GM19025 (cell line): ENCODE measurements around the gene KIF4A.
"Not testable (repeated sequence)": the region's sequence is repeated elsewhere in the genome, so short reads cannot be mapped to it uniquely, and the experiment has no call there.

Experiments used
- ATAC-seq: cut with Tn5 transposase; IDR thresholded peaks from one replicate; pipeline ENCODE4 v1.9.1; 2021; ENCODE audit warnings: mild to moderate bottlenecking, low read depth, moderate library complexity; ENCODE audit not compliant: unreplicated experiment

KIF4A gene

GRCh38 chrX:70279081-70279480 is 10.8 kb upstream of the KIF4A start:
- no peak for ATAC-seq

DNA sequence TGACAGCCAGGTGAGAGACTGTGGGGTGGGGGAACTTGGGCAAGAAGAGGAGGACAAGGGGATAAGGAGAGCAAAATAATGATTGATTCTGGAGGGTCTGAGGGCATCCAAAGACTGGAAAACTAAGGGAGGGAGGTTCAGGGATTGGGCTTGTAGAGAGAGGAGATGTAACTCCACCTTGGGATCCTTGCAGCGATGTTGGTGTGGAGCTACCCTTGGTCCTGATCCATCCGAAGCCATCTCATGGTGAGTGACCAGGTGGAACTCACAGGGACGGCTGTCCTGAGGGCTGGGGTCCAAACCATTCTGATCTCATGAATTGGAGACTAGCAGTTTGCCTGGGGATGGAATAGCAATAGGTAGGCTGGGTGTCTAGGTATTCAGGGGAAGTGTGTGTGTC is 9.3 kb upstream of the KIF4A start:
- ATAC-seq, result no peak

GRCh38 chrX:70281951-70282350 is 8.0 kb upstream of the KIF4A start, which contains the start of gene RAB41:
Gene RAB41 (plus strand): TSS chrX:70282172. CDS start chrX:70282218, 46 bp downstream.
- no peak for ATAC-seq

DNA sequence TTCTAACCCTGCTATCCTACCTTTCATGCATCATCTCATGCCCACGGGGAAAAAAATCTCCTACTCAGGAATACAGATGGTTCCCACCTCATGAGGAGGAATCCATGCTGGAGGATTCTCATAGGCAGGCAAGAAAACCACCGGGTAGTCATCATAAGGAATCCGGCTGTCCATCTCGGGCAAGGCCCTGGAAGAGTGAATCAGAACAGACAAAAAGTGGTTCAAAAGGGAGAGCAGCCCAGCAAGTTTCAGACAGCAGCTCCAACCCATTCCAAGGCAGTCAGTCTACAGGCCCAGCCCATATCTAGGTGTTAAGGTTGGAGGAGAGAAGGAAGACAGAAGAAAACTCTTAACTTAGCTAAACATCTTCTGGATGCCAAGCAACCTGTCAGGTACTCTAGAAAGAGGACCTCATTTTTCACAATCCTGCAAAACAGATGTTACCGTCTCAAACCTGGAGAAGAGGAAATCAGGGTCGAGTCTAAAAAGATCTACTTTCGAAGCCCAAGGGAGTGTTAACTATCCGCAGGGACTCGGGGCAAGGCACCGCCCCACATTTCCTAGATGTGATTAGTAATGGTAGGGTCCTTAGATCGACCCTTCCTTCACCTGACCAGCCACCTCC is 624 bp upstream of the KIF4A start:
- no peak for ATAC-seq

GRCh38 chrX:70292788-70293187 is 2.9 kb downstream of the KIF4A start:
- no peak for ATAC-seq

GRCh38 chrX:70293621-70294020 is 3.7 kb downstream of the KIF4A start:
- no peak for ATAC-seq

GRCh38 chrX:70301716-70302115 is 11.8 kb downstream of the KIF4A start:
- ATAC-seq, result no peak

- no peak for ATAC-seq
Measured at GRCh38 chrX:70313503-70313902, 23.6 kb downstream of the KIF4A start.

- no peak for ATAC-seq
Measured at GRCh38 chrX:70322784-70323183, 32.9 kb downstream of the KIF4A start.

DNA sequence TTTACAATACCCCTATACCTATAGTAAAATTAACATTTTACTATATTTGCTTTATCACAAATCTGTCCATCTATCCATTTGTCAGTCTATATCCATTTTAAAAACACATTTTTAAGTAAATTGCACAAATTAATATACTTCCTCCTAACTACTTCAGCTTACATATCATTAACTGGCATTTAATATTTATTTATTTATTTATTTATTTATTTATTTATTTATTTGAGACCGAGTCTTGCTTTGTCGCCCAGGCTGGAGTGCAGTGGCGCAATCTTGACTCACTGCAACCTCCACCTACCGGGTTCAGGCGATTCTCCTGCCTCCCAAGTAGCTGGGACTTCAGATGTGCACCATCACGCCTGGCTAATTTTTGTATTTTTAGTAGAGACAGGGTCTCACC is 33.7 kb downstream of the KIF4A start:
- not testable (repeated sequence) for ATAC-seq

DNA sequence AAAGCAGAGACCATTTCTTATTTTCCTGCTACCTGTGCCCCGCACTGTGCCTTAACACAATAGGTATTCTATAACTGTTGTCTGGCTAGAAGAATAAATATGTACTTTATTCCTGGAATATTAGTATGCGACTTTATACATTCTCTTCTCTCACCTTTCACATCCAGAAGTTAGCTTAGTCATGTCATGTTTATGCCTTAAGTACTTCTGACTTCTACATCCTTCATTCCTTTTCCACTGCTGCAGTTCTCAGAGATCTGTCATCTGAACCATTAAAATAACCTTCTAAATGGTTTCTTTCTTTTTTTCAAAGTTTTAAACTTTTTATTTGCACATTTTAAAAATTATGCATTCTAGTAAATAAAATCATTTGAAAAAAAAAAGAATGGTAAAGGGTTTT is 34.4 kb downstream of the KIF4A start:
- no peak for ATAC-seq

DNA sequence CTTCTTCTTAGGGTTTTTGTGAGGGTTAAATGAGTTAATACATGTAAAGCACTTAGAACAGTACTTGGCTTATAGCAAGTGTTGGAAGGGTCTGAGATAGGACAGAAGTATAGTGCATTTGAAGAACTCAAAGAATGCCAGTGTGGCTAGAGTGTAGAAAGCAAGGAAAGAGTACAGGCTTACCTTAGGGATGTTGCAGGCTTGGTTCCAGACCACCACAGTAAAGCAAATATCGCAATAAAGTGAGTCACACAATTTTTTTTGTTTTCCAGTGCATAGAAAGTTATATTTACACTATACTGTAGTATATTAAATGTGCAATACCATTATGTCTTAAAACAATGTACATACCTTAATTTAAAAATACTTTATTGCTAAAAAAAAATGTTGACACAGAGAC is 41.3 kb downstream of the KIF4A start:
- ATAC-seq, result no peak

DNA sequence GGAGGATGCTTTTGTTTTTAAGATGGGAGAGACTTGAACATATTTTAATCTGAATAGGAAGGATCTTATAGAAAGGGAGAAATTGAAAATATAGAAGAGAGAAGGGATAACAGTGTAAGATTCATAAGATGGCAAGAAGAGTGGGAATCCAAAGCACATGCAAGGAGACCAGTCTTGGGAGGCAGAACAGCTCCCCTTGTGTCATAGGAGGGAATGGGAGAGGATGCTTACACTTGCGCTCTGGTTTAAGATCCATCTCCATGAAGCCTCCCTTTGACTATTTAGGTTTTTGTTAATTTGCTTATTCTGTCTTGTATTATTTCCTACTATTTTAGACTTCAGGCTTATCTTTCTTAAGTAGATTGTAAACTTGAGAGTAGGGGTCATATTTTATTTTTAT is 42.7 kb downstream of the KIF4A start:
- ATAC-seq, result no peak

- peak; percentile 100 for ATAC-seq
Measured at GRCh38 chrX:70336767-70337166, 46.9 kb downstream of the KIF4A start.

- ATAC-seq, result no peak
Measured at GRCh38 chrX:70338290-70338689, 48.4 kb downstream of the KIF4A start.

DNA sequence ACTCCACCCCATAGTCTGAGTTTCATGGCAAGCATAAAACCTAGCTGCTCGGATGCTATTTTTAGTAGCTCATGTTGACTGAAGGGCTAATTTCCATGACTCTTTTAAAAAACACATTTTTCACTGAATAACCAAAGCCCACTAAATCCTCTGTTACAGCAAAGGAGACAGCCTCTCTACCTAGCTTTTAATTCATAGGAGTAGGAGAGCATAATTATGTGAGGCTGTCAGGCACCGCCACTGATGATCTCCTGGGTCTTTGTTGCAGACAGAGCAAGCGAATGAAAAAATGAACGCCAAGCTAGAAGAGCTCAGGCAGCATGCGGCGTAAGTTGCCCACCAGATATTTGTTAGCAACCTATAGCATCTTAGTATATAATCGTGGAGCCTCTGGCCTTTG is 53.5 kb downstream of the KIF4A start:
- ATAC-seq, result no peak

DNA sequence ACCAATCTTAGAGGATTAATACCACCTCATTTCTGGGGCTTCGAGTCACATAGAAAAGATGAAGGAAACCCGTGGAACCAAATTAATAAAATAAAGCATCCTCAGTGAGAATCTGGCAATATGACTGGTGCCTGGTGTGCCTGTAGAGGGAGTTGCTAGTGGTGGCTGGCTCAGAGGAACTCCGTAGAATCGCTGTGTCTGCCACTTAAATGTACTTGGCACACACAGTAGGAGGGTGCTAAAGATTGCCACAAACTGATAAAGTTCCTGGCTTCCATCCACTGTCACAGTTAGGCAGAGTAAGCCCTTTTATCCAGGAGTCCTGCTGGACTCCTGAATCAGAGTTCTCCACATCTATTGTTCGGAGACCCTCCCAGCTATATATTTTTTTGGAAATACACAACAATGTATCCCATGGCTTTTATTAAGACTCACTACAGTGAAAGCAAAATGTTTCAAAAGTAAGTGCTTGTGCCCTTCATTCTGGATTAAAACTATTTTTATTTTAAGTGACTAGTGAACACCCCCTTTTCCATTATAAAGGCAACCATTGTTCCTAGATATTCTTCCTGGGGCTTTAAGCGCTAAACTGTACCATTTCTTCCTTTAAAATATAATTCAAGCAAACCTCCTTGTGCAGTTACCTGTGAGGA is 56.6 kb downstream of the KIF4A start:
- no peak for ATAC-seq

- not testable (repeated sequence) for ATAC-seq
Measured at GRCh38 chrX:70348825-70349224, 58.9 kb downstream of the KIF4A start.

- ATAC-seq, result not testable (repeated sequence)
Measured at GRCh38 chrX:70349367-70350125, 59.6 kb downstream of the KIF4A start.

DNA sequence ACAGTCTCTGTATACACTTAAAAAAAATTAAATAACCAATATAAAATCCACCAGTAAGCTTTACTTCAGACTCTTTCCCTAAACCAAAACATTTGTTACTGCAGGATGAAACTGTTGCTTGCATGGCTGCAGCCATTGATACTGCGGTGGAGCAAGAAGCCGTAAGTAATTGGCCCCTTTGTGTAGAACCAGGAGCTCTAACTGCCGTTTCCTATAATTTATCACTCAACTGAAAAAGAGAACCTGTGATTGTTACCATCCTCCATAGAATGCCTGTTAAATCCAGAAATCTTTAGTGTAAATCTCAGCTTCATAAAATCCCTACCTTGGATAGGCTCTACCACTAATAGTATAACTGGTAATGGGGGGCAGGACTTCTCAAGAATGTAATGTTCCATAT is 62.6 kb downstream of the KIF4A start:
- ATAC-seq, result no peak

DNA sequence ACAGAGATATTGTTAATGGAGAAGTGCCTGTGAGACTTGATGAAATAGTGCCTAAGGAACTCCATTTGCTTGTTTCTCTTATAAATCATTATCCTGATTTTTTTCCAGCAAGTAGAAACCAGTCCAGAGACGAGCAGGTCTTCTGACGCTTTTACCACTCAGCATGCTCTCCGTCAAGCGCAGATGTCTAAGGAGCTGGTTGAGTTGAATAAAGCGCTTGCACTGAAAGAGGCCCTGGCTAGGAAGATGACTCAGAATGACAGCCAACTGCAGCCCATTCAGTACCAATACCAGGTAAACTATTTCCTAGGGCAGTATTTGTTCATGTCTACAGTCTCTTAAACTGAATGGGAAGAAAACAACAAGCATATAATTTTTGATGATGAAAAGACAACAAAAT is 63.6 kb downstream of the KIF4A start:
- ATAC-seq, result no peak

DNA sequence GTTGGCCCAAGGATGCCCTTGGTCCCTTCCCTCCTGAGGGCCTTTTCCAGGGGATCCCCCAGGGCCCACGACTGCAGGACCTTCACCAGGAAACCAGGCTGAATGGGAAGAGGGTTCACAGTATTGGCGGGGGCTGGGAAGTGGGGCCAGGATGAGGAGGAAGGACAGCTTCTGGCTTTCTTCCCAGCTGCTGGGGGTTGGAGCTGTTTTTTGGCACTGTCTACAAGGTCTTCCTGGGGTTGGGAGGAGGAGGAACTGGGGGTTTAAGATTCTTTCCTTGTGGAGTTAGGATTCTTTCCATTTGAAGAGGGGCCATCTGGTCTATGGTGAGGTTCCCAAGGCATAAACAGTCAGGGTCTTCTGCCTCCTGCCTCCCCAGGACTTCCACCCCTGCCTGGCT is 64.8 kb downstream of the KIF4A start:
- no peak for ATAC-seq
